ENCODE data around the gene MSN. TPM values are rescaled to one million over a fixed set of nuclear protein-coding genes. Genes with fewer than 3 reads are reported as not detected.

MSN gene
- total and polyA plus RNA-seq, 2 of the 13 experiments (the other 11 are each of a cell fraction or from before 2014, with no cell fraction given) = 0.15 TPM; not detected in 1

GRCh38 chrX:65705439-65705838 lies 38.0 kb downstream of the MSN start:
- no peaks in the 10 kb centered on the region for H3K36me3 ChIP-seq (replicated peaks in 1 of 2; ENCODE audit: control insufficient read depth in 1 of 2, insufficient read depth in 2 of 2, low read length in 2 of 2)
- FAIRE-seq (no peak), ATAC-seq (no peak), DNase-seq (ENCODE audit: low spot score) (no peak)
- H3K4me3 ChIP-seq (replicated peaks in 1 of 3; ENCODE audit: insufficient read depth in 1 of 3, low read depth in 2 of 3, low read length in 3 of 3) = no peak overlapping the region
- CTCF ChIA-PET (ENCODE audit: low intra/inter-chr PET ratio, low total read pairs) = no interaction called here
- TF ChIP-seq PAF1 (CRISPR knock-in tag; IDR thresholded peaks at IDR 0.05) (no peak), RBM39 (IDR thresholded peaks at IDR 0.05; ENCODE audit: low read depth, low read length, poor library complexity, severe bottlenecking) (no peak), ZNF572 (CRISPR knock-in tag; IDR thresholded peaks at IDR 0.05) (no peak), MED8 (CRISPR knock-in tag; IDR thresholded peaks at IDR 0.05; ENCODE audit: insufficient replicate concordance) (no peak), ETV5 (CRISPR knock-in tag; IDR thresholded peaks at IDR 0.05; ENCODE audit: borderline replicate concordance) (no peak), SNRNP70 (IDR thresholded peaks at IDR 0.05; ENCODE audit: low read depth, low read length) (no peak), ZBTB3 (CRISPR knock-in tag; IDR thresholded peaks at IDR 0.05; ENCODE audit: borderline replicate concordance, low read depth) (no peak), HDAC1 (CRISPR knock-in tag; IDR thresholded peaks at IDR 0.05) (no peak), HNRNPK (IDR thresholded peaks at IDR 0.05; ENCODE audit: low read depth, low read length, poor library complexity, severe bottlenecking) (no peak), TMF1 (CRISPR knock-in tag; IDR thresholded peaks at IDR 0.05; ENCODE audit: low read depth) (no peak), ARNTL (CRISPR knock-in tag; IDR thresholded peaks at IDR 0.05) (no peak), ZNF773 (CRISPR knock-in tag; IDR thresholded peaks at IDR 0.05; ENCODE audit: borderline replicate concordance) (no peak), BRF2 (CRISPR knock-in tag; IDR thresholded peaks at IDR 0.05) (no peak), ZNF432 (CRISPR knock-in tag; IDR thresholded peaks at IDR 0.05; ENCODE audit: borderline replicate concordance) (no peak), ZNF251 (CRISPR knock-in tag; IDR thresholded peaks at IDR 0.05) (no peak), HHEX (CRISPR knock-in tag; IDR thresholded peaks at IDR 0.05) (no peak), ZNF580 (CRISPR knock-in tag; IDR thresholded peaks at IDR 0.05; ENCODE audit: borderline replicate concordance, low read depth) (no peak), GZF1 (CRISPR knock-in tag; IDR thresholded peaks at IDR 0.05) (no peak), MTF1 (CRISPR knock-in tag; IDR thresholded peaks at IDR 0.05) (no peak)
- in situ Hi-C loops (cut with HindIII; ENCODE audit: extremely low pct_ligation_motif_present, low pct_unique_long_range_greater_than_20kb) (no loop called here), intact Hi-C loops (cut with micrococcal nuclease; ENCODE audit: unreplicated experiment) (no loop called here)
- H2AFZ ChIP-seq (ENCODE audit: low read length) = no peak overlapping the region
- H3K27me3 ChIP-seq (ENCODE audit: control insufficient read depth in 1 of 2, insufficient read depth in 2 of 2, low read length in 2 of 2) = no peaks in the 10 kb centered on the region
- POLR2A ChIA-PET = no interaction called here
- H3K27ac ChIP-seq (ENCODE audit: extremely low read length, insufficient read depth, low read length) = no peak overlapping the region
- H3K9ac ChIP-seq (ENCODE audit: insufficient read depth, low read depth, low read length) = no peak overlapping the region
- no peaks in the 10 kb centered on the region for H3K4me1 ChIP-seq (ENCODE audit: insufficient read depth, low read length)
- no TSS peak for BruUV-seq (replicated peaks)
- WGBS (ENCODE audit: low lambda C conversion rate) = 0% methylated on average over 4 of the region's 5 CpGs
- H4K20me1 ChIP-seq (ENCODE audit: insufficient read depth, low read length) = no peaks in the 10 kb centered on the region
- no peaks in the 10 kb centered on the region for H3K79me2 ChIP-seq (ENCODE audit: insufficient read depth, low read length)
- no peaks in the 10 kb centered on the region for H3K9me3 ChIP-seq (ENCODE audit: low read length)
- H3K4me2 ChIP-seq (ENCODE audit: low read depth, low read length) = no peak overlapping the region

Data from HepG2 (cell line).